ENCODE data around the gene LAMA2. TPM values are rescaled to one million over a fixed set of nuclear protein-coding genes. Genes with fewer than 3 reads are reported as not detected.

The LAMA2 gene
- total RNA-seq, 1 experiment from 2014 or later: 8.2 TPM

- RAD21 ChIA-PET (ENCODE audit: low non-redundant PET in 1 of 2, low total read pairs in 2 of 2, uncharacterized antibody in 2 of 2, unreplicated experiment in 2 of 2): no interaction called here
These were observed 9.1 kb downstream of the LAMA2 start for GRCh38 chr6:128892079-128892478.

GRCh38 chr6:128899341-128900050, 16.6 kb downstream of the LAMA2 start:
- TF ChIP-seq SIN3A (IDR thresholded peaks at IDR 0.05; ENCODE audit: low read depth): no peak
- no peak for TF ChIP-seq CBX3 (IDR thresholded peaks at IDR 0.05; ENCODE audit: low read depth)
- TF ChIP-seq EGR1 (IDR thresholded peaks at IDR 0.05; ENCODE audit: low read depth): no peak
- no peak for TF ChIP-seq SRF (IDR thresholded peaks at IDR 0.05; ENCODE audit: low read depth)
- TF ChIP-seq ZNF274 (IDR thresholded peaks at IDR 0.05; ENCODE audit: low read depth, low read length): no peak
- TF ChIP-seq YY1 (IDR thresholded peaks at IDR 0.05; ENCODE audit: extremely low read depth, insufficient replicate concordance, low read depth, low read length): no peak
- TF ChIP-seq SP1 (IDR thresholded peaks at IDR 0.05; ENCODE audit: low read depth): no peak
- no peak for TF ChIP-seq POLR2A (IDR thresholded peaks at IDR 0.05; ENCODE audit: borderline replicate concordance, extremely low read depth, insufficient read depth, insufficient read length)
- TF ChIP-seq POLR2AphosphoS5 (IDR thresholded peaks at IDR 0.05; ENCODE audit: low read depth, low read length): no peak
- no peak for TF ChIP-seq ZBTB33 (IDR thresholded peaks at IDR 0.05; ENCODE audit: extremely low read depth, insufficient replicate concordance, low read length)
- TF ChIP-seq ELF1 (IDR thresholded peaks at IDR 0.05; ENCODE audit: borderline replicate concordance, low read depth): no peak
- no peak for TF ChIP-seq REST (IDR thresholded peaks at IDR 0.05; ENCODE audit: low read depth)
- H3K9me2 ChIP-seq (ENCODE audit: insufficient read depth): no peaks in the 10 kb centered on the region
- H3K79me2 ChIP-seq (ENCODE audit: insufficient read depth, low read length): no peaks in the 10 kb centered on the region
- H3K4me1 ChIP-seq (ENCODE audit: control insufficient read depth in 1 of 2, insufficient read depth in 2 of 2, low read length in 2 of 2): no peaks in the 10 kb centered on the region
- no peak for DNase-seq (ENCODE audit: low read depth, low spot score)
- no peaks in the 10 kb centered on the region for H3K27me3 ChIP-seq (ENCODE audit: insufficient read depth, low read length)
- RAD21 ChIA-PET (ENCODE audit: low non-redundant PET in 1 of 2, low total read pairs in 2 of 2, uncharacterized antibody in 2 of 2, unreplicated experiment in 2 of 2): no interaction called here
- H3K27ac ChIP-seq (ENCODE audit: low read depth, low read length): no peak overlapping the region
- no TSS peak for BruUV-seq (replicated peaks)
- no peaks in the 10 kb centered on the region for H3K36me3 ChIP-seq (ENCODE audit: control insufficient read depth in 1 of 2, insufficient read depth in 2 of 2, low read length in 2 of 2)
- no peak overlapping the region for H3K4me3 ChIP-seq (replicated peaks in 1 of 2; ENCODE audit: low read depth in 1 of 2, low read length in 2 of 2)
- CTCF ChIA-PET: no interaction called here
- no peak overlapping the region for H3K9ac ChIP-seq (ENCODE audit: low read length)
- ATAC-seq: no peak
- POLR2A ChIA-PET: no interaction called here
- no peaks in the 10 kb centered on the region for H3K9me3 ChIP-seq (ENCODE audit: control insufficient read depth in 1 of 2, insufficient read depth in 1 of 2, low read depth in 1 of 2, low read length in 2 of 2)
- intact Hi-C loops (cut with micrococcal nuclease): no loop called here
- no peaks in the 10 kb centered on the region for H4K20me1 ChIP-seq (ENCODE audit: insufficient read depth)
- H2AFZ ChIP-seq (ENCODE audit: low read depth, low read length, poor library complexity, severe bottlenecking): no peak overlapping the region
- no peak overlapping the region for H3K4me2 ChIP-seq (ENCODE audit: low read length)

More at GRCh38 chr6:128892079-128892478, 9.1 kb downstream of the LAMA2 start:
- ChIA-PET POLR2A (no interaction called here), CTCF (interaction anchor here (0.8 kb wide), 1 partner anchor 479 kb away, joined by 3 read pairs; no protein-coding TSS in a partner anchor)
- no peaks in the 10 kb centered on the region for H3K9me3 ChIP-seq (ENCODE audit: control insufficient read depth in 1 of 2, insufficient read depth in 1 of 2, low read depth in 1 of 2, low read length in 2 of 2)
- intact Hi-C loops (cut with micrococcal nuclease): no loop called here
- H3K4me1 ChIP-seq (ENCODE audit: control insufficient read depth in 1 of 2, insufficient read depth in 2 of 2, low read length in 2 of 2): no peaks in the 10 kb centered on the region
- no peak overlapping the region for H3K4me2 ChIP-seq (ENCODE audit: low read length)
- no peak for ATAC-seq
- no TSS peak for BruUV-seq (replicated peaks)
- no peaks in the 10 kb centered on the region for H4K20me1 ChIP-seq (ENCODE audit: insufficient read depth)
- TF ChIP-seq RAD21 (IDR thresholded peaks at IDR 0.05; ENCODE audit: low read depth): no peak
- H3K36me3 ChIP-seq (ENCODE audit: control insufficient read depth in 1 of 2, insufficient read depth in 2 of 2, low read length in 2 of 2): no peaks in the 10 kb centered on the region
- H3K27me3 ChIP-seq (ENCODE audit: insufficient read depth, low read length): no peaks in the 10 kb centered on the region
- H3K4me3 ChIP-seq (replicated peaks in 1 of 2; ENCODE audit: low read depth in 1 of 2, low read length in 2 of 2): no peak overlapping the region
- no peak overlapping the region for H3K27ac ChIP-seq (ENCODE audit: low read depth, low read length)
- H3K9me2 ChIP-seq (ENCODE audit: insufficient read depth): 0 out of 2 replicates have a peak, but pooled peaks cover 7% of the 10 kb centered on the region
- H3K9ac ChIP-seq (ENCODE audit: low read length): no peak overlapping the region
- no peak overlapping the region for H2AFZ ChIP-seq (ENCODE audit: low read depth, low read length, poor library complexity, severe bottlenecking)
- DNase-seq (ENCODE audit: low read depth, low spot score): no peak
- H3K79me2 ChIP-seq (ENCODE audit: insufficient read depth, low read length): no peaks in the 10 kb centered on the region
